RWPE1 (cell line): ENCODE results near the gene UGT1A6.

Source experiments
- CTCF ChIA-PET: fragments of 350-600 bp; sonication (Branson Sonifier 250); formaldehyde crosslinking; extraction: SDS; loops from one replicate; lab custom pipeline; 2021; lab: Yijun Ruan, JAX
- POLR2A ChIA-PET: fragments of 400-600 bp; formaldehyde crosslinking; extraction: SDS; loops from one replicate; lab custom pipeline; 2020; ENCODE audit warnings: antibody characterized with exemption; ENCODE audit not compliant: low non-redundant PET; lab: Yijun Ruan, JAX
- DNase-seq: peaks from one replicate; pipeline ENCODE4 v3.0.0; 2012; ENCODE audit warnings: low spot score
- H3K27ac ChIP-seq: fragments of 450-650 bp; 2 replicates; pipeline ENCODE4 v1.5.1; 2017
- TF ChIP-seq, protein P1 (sequence below): fragments of 450-650 bp; conservative IDR thresholded peaks from 2 replicates; pipeline ENCODE4 v1.5.1; 2017; ENCODE audit warnings: low read depth, mild to moderate bottlenecking

UGT1A6 gene

DNA sequence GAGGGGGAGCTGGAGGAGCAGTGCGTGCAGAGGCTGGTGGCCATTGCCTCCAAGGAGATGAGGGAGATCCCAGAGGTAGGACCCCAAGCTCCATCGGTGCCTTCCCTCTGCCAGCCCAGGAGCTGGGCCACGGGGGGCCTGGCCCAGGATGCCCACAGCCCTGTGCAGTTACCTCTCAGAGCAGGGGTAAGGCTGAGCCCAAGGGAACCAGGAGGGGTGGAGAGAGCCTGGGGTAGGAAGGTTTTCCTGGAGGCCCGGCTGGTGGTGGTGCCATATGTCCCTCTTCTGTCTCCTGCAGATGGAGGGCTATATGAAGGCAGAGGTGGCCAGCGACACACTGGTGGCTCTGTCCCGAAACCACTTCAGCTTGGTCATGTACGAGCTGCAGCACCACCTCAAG lies 96.9 kb downstream of the UGT1A6 start:
- TF ChIP-seq, protein P1, sequence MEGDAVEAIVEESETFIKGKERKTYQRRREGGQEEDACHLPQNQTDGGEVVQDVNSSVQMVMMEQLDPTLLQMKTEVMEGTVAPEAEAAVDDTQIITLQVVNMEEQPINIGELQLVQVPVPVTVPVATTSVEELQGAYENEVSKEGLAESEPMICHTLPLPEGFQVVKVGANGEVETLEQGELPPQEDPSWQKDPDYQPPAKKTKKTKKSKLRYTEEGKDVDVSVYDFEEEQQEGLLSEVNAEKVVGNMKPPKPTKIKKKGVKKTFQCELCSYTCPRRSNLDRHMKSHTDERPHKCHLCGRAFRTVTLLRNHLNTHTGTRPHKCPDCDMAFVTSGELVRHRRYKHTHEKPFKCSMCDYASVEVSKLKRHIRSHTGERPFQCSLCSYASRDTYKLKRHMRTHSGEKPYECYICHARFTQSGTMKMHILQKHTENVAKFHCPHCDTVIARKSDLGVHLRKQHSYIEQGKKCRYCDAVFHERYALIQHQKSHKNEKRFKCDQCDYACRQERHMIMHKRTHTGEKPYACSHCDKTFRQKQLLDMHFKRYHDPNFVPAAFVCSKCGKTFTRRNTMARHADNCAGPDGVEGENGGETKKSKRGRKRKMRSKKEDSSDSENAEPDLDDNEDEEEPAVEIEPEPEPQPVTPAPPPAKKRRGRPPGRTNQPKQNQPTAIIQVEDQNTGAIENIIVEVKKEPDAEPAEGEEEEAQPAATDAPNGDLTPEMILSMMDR: no peak
- no peak overlapping the region for H3K27ac ChIP-seq
- CTCF ChIA-PET: no interaction called here
- DNase-seq: no peak
- POLR2A ChIA-PET: no interaction called here

DNA sequence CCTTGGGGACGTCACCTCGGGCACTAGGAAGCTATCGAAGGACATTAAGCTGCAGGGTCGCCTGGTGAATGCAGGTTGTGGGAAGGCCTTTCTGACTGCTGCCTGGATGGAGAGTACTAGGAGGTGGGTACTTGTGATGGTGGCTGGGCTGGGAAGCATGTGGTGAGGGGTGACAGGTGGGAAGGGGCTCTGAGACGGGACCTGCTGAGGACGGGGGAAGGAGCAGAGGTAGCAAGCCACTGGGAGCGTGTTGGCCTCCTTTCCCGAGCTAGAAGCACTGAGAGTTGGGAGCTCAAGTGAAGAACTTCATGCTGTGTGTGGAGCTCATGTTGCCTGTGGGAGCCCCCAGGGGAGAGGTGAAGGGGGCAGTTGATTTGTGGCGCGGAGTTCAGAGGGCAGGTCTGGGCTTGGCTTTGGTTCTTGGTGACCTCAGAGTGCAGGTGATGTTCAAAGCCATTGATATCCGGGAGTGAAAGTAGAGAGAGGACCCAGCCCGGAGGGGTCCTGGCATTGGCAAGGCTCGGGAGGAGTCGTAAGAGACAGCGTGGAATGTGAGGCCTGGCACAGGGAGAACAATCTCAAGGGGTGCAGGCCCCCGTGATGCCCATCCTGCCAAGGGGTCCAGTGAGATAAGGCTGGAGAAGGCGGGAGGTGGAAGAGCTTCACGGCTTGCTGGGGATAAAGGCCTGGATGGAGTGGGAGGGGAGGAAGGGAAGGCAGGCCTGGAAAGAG lies 98.6 kb downstream of the UGT1A6 start:
- no peak for DNase-seq
- H3K27ac ChIP-seq: no peak overlapping the region
- ChIA-PET POLR2A (no interaction called here), CTCF (interaction anchor here (0.8 kb wide), 1 partner anchor 13 kb away, joined by 3 read pairs; no protein-coding TSS in a partner anchor)
- TF ChIP-seq, protein P1: no peak

DNA sequence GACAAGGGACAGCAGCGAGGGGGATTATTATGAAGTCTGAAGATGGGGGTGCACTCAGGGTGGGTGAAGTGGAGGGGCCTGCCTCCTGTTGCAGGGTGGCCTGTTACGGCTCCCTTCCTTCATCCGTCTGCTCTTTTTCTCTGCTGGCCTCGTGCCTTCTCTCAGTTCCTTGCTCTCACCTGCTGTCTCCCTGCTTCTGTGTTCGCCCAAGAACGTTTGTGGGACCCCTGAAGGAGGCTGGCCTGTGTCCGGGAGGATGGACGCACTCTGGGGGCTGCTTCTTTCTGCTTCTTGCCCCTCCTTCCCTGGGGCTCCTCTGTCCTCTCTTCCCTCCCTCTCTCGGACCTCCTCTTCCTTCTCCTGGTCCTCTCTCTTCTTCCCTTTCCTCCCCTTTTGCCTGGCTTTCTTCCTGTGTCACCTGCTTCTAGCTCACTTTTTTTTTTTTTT lies 99.2 kb downstream of the UGT1A6 start:
- ChIA-PET POLR2A (no interaction called here), CTCF (no interaction called here)
- H3K27ac ChIP-seq: no peak overlapping the region
- no peak for DNase-seq
- TF ChIP-seq, protein P1: no peak

DNA sequence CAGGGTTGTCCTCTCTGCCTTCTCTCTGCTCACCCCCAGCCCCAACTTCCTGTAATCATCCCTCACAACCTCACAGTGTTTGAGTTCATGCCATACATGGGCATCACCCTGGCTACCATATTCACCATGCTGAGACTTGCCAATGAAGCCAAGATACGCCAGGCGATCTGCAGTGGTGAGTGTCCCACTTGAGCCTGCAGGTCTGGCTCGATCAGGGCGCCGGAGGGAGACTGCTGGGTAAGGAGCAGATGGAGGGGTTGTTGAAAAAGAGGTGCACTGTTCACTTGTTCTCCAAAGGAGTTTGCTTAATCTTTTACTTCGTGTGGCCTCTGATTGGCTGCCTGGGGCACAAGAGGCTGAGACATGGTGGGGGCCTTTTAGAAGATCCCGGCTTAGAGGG lies 100.0 kb downstream of the UGT1A6 start:
- POLR2A ChIA-PET: no interaction called here
- no peak for DNase-seq
- H3K27ac ChIP-seq: no peak overlapping the region
- CTCF ChIA-PET: no interaction called here
- TF ChIP-seq, protein P1: no peak

DNA sequence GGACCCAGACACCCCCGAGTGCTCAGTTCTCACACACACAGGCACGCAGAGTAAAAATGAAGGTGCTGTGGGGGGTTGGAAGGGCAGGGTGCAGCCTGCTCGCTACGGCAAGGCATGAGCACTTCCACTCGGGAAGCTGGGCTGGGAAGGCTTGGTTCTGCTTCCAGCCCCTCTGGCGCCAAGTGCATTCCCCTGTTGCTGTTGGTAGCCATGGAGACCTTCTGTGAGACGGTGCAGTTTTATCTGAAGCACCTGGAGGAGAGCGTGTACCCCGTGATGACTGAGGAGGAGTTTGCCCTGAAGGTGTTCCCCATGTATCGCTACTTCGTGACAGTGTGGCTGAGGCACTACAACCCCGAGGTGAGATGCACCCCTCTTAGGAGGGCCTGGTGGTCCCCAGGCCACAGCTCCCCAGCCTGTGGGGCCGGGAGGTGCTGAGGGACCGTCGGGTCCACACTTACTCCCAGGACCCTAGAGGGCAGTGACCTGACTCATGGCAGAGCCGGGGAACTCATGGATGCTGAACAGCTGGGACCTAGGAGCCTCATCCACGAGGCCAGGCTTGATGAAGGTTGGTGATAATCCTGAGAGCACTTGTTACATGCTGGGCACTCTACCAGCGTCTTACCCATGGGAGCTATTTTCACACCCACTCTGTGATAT lies 100.9 kb downstream of the UGT1A6 start:
- DNase-seq: no peak
- CTCF ChIA-PET: no interaction called here
- TF ChIP-seq, protein P1: no peak
- POLR2A ChIA-PET: no interaction called here
- H3K27ac ChIP-seq: no peak overlapping the region

DNA sequence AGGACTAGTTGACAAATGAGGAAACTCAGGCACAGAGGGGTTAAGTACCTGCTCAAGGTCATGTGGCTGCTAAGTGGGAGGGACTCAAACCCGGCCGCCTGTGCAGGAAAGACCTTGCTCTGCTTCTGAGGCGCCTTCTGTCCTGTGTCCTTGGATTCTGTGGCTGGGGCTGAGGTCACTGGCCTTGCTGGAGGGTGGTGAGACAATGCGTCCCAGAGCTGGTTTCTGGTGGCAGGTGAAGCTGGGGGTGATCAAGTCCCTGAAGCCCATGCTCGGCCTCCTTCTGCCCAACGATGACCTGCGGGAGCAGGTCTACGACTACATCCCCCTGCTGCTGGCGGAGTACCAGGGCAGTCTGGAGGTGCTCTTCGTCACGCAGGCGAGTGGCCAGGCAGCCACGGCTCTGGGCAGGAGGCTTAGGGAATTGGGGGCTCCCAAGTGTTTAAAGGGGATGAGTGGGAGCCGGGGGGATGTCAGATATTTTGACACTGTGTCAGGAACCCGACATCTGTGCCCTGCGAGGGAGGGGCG lies 101.5 kb downstream of the UGT1A6 start:
- TF ChIP-seq, protein P1: no peak
- DNase-seq: no peak
- no peak overlapping the region for H3K27ac ChIP-seq
- ChIA-PET POLR2A (no interaction called here), CTCF (no interaction called here)
